PFSK-1 (cell line): ENCODE data around the gene MAP2K5.

ENCODE experiments used
- POLR2AphosphoS5 ChIP-seq: IDR thresholded peaks from 2 replicates; pipeline ENCODE4 v1.6.1; 2012; ENCODE audit warnings: low read depth, mild to moderate bottlenecking, control low read depth, low read length, moderate library complexity
- SIN3A ChIP-seq: IDR thresholded peaks from 2 replicates; pipeline ENCODE4 v1.6.1; 2012; ENCODE audit warnings: mild to moderate bottlenecking, low read length, moderate library complexity, borderline replicate concordance; ENCODE audit not compliant: insufficient read depth

GRCh38 chr15:67770358-67770628 is 227.8 kb downstream of the MAP2K5 start:
- TF ChIP-seq POLR2AphosphoS5 (no peak), SIN3A (no peak)
